Stimulated activated CD8-positive, alpha-beta memory T cell treated with anti-CD3 and anti-CD28 coated beads, Interleukin-15, amount 100 ng/mL, for 1 hour (primary cell): ENCODE results near the gene ARMC2.
"Not testable (repeated sequence)": the region's sequence is repeated elsewhere in the genome, so short reads cannot be mapped to it uniquely, and the experiment has no call there.

Source experiments
- DNase-seq: peaks from one replicate; pipeline ENCODE4 v3.0.0-alpha.2; 2020; ENCODE audit warnings: low read depth

The ARMC2 gene

GRCh38 chr6:108870357-108870756 is 22.1 kb downstream of the ARMC2 start:
- no peak for DNase-seq

DNA sequence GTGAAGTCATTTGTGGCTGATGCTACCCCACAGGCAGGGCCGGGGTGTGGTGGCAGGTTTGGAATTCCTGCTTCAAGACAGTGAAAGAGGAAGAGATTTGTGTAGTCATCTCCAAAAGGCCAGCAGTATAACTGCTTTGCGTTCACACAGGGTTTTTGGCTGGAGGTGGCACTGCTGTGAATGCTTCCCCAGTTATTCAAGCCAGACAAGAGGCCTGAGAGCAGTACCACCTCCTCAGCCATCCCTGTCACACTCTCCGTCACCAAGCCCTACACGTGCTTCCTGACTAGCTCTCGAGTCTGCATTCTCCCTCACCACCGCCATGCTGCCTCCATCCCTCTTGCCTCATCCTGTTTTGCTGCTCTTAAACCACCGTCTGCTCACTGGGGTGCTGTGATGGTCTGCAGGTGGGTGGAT is 23.9 kb downstream of the ARMC2 start:
- DNase-seq: no peak

- no peak for DNase-seq
These were observed 24.4 kb downstream of the ARMC2 start for GRCh38 chr6:108872575-108872974.

- DNase-seq: no peak
These were observed 25.0 kb downstream of the ARMC2 start for GRCh38 chr6:108873251-108873650.

DNA sequence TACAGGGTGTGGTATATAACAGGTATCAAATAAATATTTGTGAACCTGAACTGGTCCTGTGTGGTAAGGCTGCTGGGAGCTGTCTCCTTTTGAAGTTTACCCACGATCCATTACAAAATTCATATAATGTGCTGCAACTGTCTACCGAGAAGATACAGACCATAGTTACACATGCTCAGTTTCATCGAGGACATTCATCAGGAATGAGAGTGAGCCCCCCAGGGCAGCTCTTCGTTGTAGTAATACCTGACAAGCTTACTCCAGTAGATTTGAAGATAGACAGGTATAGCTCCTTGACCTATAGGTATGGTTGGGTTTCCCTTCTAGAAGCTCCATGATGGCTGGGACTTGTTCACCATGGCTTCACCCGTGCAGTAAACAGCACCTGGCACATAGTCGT is 25.7 kb downstream of the ARMC2 start:
- DNase-seq: no peak

DNA sequence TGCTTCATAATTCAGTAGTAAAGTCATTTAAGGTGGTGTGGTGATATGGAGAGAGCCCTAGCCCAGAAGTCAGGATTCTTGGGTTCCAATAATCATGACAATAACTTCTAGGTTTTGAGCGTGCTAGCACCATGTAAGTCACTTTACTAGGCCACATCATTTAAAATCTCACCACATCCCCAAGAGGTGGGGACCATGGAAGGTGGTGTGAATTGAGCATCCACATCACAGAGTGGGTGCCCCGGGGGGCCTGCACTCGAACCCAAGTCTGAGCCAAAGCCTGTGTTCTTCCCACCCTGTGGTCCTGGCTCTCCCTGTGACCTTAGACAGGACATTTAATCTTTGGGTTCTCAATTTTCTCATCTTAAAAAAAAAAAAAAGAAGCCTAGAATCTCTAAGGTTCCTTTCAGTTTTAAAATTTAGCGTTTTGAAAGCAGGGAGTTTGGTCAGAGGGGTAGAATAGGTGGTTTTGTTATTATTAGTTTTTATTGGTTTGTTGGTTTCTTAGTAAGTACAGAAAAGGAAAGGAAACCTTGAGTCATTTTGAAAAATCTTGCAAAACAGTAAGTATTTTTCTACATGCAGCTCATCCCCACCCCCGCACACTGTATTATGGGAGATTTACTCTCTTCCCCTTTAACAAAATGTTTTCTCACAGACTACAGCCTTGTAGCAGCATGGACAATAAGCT is 26.4 kb downstream of the ARMC2 start:
- DNase-seq: no peak

DNA sequence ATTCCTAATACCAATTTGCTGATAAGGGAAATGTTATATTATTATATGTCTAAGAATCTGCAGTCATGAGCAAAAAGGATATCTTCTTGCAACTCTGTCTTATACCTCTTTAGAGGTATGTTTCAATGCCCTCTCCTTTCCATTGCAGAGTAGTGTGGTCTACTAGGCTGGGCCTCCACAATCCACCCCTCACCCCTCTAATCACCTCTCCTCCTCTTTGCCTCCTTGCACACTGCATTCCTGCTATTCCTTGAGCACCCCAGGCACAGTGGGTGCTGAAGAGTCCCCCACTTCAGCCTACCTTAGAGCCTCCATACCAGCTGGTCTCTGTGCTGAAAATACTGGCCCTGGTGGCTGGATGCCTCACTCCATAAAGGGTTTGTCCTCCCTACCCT is 26.9 kb downstream of the ARMC2 start:
- DNase-seq: no peak

DNA sequence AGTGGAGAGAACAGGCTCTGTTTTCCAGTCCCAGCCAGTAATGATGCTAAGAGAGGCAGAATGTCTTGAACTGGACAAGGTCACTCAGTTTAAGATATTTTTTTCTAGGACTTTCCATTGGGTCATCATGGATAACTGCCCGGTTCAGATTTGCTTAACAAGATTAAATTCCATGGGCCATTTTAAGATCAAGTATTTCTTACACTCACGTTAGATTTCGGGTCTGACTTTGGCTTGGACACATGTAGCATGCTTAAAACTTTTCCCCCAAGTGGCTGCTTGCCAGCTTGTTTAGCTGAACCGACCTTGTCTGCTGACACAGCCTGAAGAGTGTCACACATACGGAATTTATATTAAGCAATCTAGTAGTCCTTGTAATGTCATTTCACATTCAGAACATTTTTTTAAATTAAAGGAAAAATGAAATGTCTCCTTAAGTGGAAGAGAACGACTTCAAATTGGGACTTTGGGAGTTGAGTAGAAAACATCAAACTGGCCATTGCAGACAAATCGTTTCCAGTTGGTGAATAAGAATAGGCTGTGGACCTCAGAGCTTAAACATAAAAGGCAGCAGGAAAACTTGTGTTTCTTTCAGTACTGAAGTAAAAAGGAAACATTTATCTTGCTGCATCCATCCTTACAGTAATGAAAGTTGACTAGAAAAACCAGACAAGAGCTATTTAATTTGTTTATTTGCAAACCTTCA is 29.0 kb downstream of the ARMC2 start:
- DNase-seq: no peak

DNA sequence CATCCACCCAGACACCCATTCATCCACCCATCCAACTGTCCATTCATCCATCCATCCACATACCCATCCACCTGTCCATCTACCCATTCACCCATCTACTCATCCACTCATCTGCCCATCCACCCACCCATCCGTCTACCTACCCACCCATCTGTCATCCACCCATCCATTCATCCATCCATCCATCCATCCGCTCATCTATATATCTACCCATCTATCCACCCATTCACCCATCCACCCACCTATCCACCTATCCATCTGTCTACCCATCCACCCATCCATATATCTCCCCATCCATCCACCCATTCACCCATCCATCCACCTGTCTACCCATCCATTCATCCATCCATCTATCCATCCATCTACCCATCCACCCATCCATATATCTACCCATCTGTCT is 30.7 kb downstream of the ARMC2 start:
- DNase-seq: no peak

DNA sequence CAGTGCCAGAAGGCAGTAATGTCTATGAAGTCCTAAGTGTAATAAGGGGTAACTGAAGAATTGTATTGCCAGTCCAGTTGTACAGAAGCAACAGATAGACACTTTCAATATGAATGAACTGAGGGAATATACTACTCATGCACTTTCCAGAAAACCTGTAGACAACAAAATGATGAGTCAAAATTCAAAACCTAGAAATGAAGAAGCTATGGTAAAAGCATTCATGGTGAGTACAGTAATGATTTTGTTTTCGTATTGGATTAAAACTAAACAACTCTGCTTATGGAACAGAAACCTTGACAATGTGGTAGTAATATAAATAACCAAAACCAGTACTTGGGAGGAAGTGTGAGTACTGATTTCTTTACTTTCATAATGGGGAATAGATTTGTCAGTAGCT is 35.0 kb downstream of the ARMC2 start:
- DNase-seq: no peak

DNA sequence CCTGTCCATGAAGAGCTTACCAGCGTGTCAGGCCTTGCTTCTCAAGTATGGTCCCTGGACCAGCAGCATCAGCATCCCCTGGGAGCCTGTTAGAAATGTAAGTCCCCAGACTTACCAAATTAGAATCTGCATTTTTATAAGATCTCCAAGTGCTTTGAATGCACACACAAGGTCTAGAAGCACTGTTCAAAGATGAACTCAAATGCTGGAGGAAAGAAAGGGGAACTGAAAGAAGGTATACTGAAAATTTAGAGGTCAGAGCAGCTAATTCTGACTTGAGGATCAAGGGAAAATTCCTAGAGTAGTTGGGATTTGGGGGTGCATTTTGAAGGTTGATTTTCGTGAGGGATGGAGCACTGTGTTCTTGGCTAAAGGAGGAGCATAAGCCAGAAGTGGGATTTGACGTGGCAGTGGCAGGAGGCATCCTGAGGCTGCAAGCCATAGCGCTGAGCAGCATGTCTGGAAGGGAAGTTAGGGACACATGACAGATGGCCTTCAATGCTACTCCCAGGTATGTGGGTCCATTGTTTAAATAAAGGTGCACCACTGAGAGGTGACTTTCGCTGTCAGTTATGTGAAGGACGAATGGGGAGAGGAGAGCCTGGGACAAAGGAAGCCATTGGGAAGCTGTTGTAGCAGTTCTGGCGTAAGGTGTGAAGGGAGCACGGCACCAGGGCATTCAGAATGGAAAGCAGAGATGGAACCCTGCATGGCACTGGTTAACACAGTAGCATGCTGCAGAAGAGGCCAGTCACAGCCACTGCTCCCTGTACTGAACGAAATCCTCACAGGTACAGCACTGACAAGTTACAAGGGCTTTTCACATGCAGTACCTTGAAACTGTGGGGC is 36.2 kb downstream of the ARMC2 start:
- no peak for DNase-seq

- no peak for DNase-seq
These were observed 39.8 kb downstream of the ARMC2 start for GRCh38 chr6:108888052-108888451.

DNA sequence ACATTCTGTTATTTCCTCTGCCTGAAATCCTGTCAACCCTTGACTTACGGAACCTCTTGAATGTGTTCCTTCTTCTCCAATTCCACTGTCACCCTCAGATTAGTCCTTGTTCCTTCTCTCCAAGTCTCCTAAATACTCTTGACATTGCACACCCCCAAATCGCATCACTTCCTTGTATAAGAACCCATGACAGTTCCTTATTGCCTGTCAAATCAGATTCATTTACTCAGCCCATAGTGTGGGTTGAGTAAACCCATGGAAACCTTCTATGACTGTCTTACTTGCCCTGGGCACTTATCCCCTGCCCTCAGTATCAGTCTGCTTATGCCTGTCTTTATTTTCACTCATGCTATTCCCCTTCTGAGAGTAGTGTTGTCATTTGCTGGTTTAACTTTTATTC is 40.5 kb downstream of the ARMC2 start:
- no peak for DNase-seq

- not testable (repeated sequence) for DNase-seq
These were observed 42.7 kb downstream of the ARMC2 start for GRCh38 chr6:108890898-108891297.

DNA sequence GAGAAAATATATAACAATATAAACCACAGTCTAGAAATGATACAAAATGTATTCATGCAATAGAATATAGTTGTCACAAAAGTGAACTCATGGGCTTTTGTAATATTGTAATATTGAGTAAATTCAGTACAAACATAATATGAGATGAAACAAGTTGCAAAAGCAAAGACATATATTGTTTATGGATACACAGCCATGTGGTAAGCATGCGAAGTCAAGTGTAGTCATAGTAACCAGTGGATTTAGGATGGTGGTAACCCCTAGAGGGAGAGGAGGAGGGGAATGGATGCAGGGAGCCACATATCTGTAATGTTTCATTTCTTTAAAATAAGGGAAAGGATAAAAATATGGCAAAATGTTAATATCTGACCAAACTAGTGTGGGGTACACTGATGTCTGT is 47.3 kb downstream of the ARMC2 start:
- DNase-seq: no peak

- DNase-seq: no peak
These were observed 48.0 kb downstream of the ARMC2 start for GRCh38 chr6:108896111-108896661.

DNA sequence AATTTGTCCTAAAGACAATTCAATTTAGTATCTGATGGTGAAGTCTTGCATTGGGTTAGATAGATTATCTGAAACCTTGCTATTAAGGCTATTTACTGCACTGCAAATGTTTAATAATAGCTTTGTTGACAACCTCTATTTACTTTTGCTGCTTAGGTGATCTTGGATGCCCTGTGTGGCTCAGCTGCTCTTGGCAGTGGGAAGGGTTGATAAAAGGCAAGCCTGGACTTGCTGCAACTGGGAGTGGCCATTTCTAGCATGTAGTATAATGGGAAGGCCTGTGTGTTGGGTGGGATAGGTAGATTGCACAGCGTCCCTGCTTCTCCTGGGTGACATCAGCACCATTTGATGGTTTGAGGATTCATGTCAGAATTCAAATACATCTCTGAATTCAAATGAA is 49.1 kb downstream of the ARMC2 start:
- DNase-seq: no peak

DNA sequence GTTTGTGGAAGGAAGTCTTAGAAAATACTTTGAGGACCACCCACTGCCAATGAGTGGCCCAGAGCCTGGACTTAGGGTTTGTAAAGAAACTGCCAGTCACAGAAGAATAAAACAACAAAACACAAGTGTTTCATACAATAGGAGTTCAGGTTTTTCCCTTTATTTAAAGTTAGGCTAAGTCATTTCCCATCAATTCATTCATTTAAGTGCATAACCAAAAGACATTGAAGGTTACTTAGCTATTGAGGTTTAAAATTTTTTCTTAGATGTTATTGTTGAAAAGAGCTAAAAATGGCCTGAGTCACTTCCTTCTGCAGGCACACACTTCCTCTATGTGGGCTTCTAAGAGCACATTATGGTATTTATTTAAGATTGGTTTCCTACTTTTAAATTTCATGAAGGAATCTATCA is 54.2 kb downstream of the ARMC2 start:
- DNase-seq: no peak

DNA sequence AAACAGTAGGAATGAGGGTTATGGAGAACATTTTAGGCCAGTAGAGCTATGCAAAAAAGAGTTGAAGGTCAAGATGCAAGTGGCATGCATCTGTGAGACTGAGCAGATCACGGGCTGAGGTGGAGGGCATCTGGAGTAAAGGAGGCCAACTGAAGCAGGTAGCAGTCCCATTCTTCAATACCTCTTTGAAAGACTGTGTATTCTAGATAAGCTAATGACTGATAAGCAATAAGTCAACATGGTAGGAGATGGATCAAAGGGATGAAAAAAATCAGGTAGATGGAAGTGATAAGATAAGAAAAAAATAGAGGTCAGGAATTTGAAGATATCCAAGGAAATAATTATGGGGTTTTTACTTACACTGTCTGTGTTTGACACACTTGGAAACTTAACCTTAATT is 55.6 kb downstream of the ARMC2 start:
- DNase-seq: no peak

DNA sequence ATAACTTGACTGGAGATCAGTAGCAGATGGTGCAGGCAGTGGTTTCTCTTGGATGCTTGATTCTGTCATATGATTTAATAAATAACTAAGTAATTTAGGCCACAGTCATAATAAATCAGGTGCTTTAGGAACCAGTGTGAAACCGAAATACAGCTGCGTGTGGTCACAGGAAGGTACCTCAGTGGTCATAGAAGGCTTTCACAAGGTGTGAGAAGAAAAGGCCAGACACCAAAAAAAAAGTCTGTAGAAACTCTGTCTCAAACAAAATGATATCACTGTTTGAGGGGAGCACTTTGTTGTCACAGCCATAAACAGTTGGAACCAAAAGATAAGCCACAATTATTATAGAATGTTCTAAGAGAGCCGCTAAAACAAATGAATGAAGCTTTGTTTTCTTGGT is 56.5 kb downstream of the ARMC2 start:
- DNase-seq: no peak

DNA sequence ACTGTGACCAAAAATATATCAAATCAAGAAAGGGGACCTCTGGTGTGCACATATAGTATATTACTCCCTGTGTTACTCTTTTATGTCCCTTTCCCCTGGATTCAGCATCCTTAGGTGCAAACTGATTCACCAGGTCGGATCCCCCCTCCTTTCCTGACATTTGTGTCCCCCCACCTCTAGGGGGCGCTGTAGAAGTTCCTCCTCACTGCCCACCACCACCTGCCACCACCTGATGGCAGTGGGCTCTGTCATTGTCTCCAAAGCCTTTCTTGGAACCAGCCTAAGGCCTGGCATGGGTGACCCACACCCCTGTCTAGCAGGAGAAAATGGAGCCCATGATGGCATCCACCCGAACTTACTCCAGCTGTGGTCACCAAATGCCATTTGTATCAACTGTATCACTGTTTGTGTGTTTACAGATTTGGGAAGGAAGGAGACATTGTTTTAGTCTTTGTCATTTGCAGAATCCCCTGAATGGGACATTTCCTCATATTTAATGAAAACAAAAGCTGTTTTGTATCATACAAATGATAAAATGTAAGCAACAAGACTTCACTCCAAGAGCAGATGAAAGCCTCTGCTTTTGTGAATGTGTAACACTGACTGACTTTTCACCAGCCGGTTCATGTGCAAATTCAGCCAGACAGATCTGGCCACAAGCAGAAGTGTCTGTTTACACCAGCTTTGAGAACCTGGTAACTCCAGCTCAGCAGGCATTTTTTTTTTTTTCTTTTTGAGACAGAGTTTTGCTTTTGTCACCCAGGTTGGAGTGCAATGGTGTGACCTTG is 66.2 kb downstream of the ARMC2 start:
- no peak for DNase-seq

DNA sequence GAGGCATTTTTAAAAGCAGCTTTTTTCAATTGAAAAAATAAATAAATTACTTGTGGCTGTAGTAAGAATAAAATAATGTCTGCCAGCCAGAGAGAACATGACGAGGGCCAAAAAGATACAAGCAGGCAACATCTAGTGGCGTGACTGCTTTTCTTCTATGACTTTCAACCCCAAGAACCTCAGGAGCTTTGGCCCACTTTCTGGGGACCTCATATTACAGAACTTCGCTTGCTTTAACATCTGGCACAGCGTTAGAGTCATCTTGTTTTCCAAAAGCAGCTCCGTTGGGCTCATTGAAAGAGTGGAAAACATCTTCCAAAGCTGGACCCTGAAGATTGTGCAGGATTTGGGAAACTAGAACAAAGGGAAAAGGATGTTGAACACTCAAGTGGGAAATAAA is 67.0 kb downstream of the ARMC2 start:
- DNase-seq: no peak
